HepG2 (cell line): ENCODE measurements around the gene TPCN2. TPM values are rescaled to one million over a fixed set of nuclear protein-coding genes. Genes with fewer than 3 reads are reported as not detected.

Experiments used
- AGO1 ChIP-seq: fragments of 200-400 bp; formaldehyde crosslinking; IDR thresholded peaks from 2 replicates; pipeline ENCODE4 v1.6.1; 2017; ENCODE audit warnings: mild to moderate bottlenecking, low read depth, low read length, moderate library complexity; ENCODE audit not compliant: poor library complexity, severe bottlenecking
- ARNT2 ChIP-seq: sonication (generic); formaldehyde crosslinking; IDR thresholded peaks from 2 replicates; pipeline ENCODE4 v1.8.0; 2022; ENCODE audit warnings: mild to moderate bottlenecking, low read depth, missing genetic modification reagents, moderate library complexity
- CEBPG ChIP-seq: IDR thresholded peaks from 2 replicates; pipeline ENCODE4 v1.6.1; 2016
- FOXA1 ChIP-seq, 2 experiments: fragments of 450-650 bp in 1 of 2; sonication (generic) in 1 of 2; formaldehyde crosslinking in 1 of 2; IDR thresholded peaks; 2 replicates each; pipeline versions ENCODE4 v1.4.0 to v1.6.1; 2016 to 2020; ENCODE audit warnings: missing genetic modification reagents in 1 of 2
- HNF4G ChIP-seq, 2 experiments: sonication (generic) in 1 of 2; formaldehyde crosslinking in 1 of 2; IDR thresholded peaks; 2 replicates each; pipeline versions ENCODE4 v1.4.0 to v1.6.1; 2011 to 2020; ENCODE audit warnings: borderline replicate concordance in 2 of 2, low read depth in 2 of 2, mild to moderate bottlenecking in 2 of 2, low read length in 1 of 2, missing genetic modification reagents in 1 of 2, moderate library complexity in 1 of 2
- KDM1A ChIP-seq: IDR thresholded peaks from 2 replicates; pipeline ENCODE4 v1.6.1; 2016; ENCODE audit warnings: missing compliant biosample characterization
- MED13 ChIP-seq: sonication (generic); formaldehyde crosslinking; IDR thresholded peaks from 2 replicates; pipeline ENCODE4 v1.5.0; 2020; ENCODE audit warnings: missing genetic modification reagents
- NR2F2 ChIP-seq: IDR thresholded peaks from 2 replicates; pipeline ENCODE4 v1.6.1; 2012; ENCODE audit warnings: low read depth, inconsistent platforms, borderline replicate concordance
- POGK ChIP-seq: sonication (generic); formaldehyde crosslinking; conservative IDR thresholded peaks from 2 replicates; pipeline ENCODE4 v1.8.0; 2022; ENCODE audit warnings: mild to moderate bottlenecking, moderate library complexity, missing genetic modification reagents
- RFXAP ChIP-seq: sonication (generic); formaldehyde crosslinking; IDR thresholded peaks from 2 replicates; pipeline ENCODE4 v1.4.0; 2020; ENCODE audit warnings: missing genetic modification reagents, borderline replicate concordance
- SATB2 ChIP-seq: sonication (generic); formaldehyde crosslinking; IDR thresholded peaks from 2 replicates; pipeline ENCODE4 v1.5.0; 2020; ENCODE audit warnings: missing genetic modification reagents
- SRSF1 ChIP-seq: fragments of 200-400 bp; formaldehyde crosslinking; optimal IDR thresholded peaks from 2 replicates; pipeline ENCODE3; 2017; ENCODE audit warnings: mild to moderate bottlenecking, low read depth, low read length, moderate library complexity
- ZBTB10 ChIP-seq: sonication (generic); formaldehyde crosslinking; IDR thresholded peaks from 2 replicates; pipeline ENCODE4 v1.4.0; 2020; ENCODE audit warnings: missing genetic modification reagents, borderline replicate concordance
- ZFY ChIP-seq: sonication (generic); formaldehyde crosslinking; IDR thresholded peaks from 2 replicates; pipeline ENCODE4 v1.4.0; 2020; ENCODE audit warnings: missing genetic modification reagents
- ZNF430 ChIP-seq: sonication (generic); formaldehyde crosslinking; IDR thresholded peaks from 2 replicates; pipeline ENCODE4 v1.9.0; 2021; ENCODE audit warnings: mild to moderate bottlenecking, missing genetic modification reagents
- ZNF878 ChIP-seq: sonication (generic); formaldehyde crosslinking; IDR thresholded peaks from 2 replicates; pipeline ENCODE4 v1.8.1; 2023; ENCODE audit warnings: mild to moderate bottlenecking, missing genetic modification reagents, moderate library complexity
- ZSCAN5A ChIP-seq: sonication (generic); formaldehyde crosslinking; IDR thresholded peaks from 2 replicates; pipeline ENCODE4 v1.8.0; 2022; ENCODE audit warnings: mild to moderate bottlenecking, missing genetic modification reagents, borderline replicate concordance
- polyA plus RNA-seq, 8 experiments: library from polyadenylated mRNA; depleted of rRNA in 3 of 8; stranded (reverse) in 7 of 8; unstranded in 1 of 8; fragments of >200 nt; fragmentation: Illumina TruSeq in 4 of 8; extraction: Trizol in 4 of 8; gene quantifications; 2 replicates each; pipeline versions ENCODE4 v1.2.1 to v1.2.3, GENCODE V29; 2011 to 2016; ENCODE audit warnings: low read depth in 4 of 8, missing spikeins in 1 of 8, mixed read lengths in 1 of 8; ENCODE audit not compliant: insufficient read depth in 1 of 8
- total RNA-seq, 5 experiments: library from RNA; depleted of rRNA; stranded (reverse); fragments of >200 nt; fragmentation: Illumina TruSeq; extraction: Trizol; gene quantifications; 2 replicates each; pipeline ENCODE4 v1.2.3, GENCODE V29; 2016; ENCODE audit warnings: low read depth in 1 of 5
- TF ChIP-seq, protein P1 (sequence below): sonication (generic); formaldehyde crosslinking; IDR thresholded peaks from 2 replicates; pipeline ENCODE4 v1.8.1; 2023; ENCODE audit warnings: missing genetic modification reagents, inconsistent platforms, borderline replicate concordance
- TF ChIP-seq, protein P2 (sequence below), 2 experiments: fragments of 450-650 bp in 1 of 2; sonication (generic) in 1 of 2; formaldehyde crosslinking; IDR thresholded peaks; 2 replicates each; pipeline versions ENCODE4 v1.5.0 to v1.8.0; 2020 to 2022; ENCODE audit warnings: mild to moderate bottlenecking in 1 of 2, missing genetic modification reagents in 1 of 2

TPCN2 gene
- total and polyA plus RNA-seq, 2 of the 13 experiments (the other 11 are each of a cell fraction or from before 2014, with no cell fraction given) = 5.6 to 5.9 TPM

DNA sequence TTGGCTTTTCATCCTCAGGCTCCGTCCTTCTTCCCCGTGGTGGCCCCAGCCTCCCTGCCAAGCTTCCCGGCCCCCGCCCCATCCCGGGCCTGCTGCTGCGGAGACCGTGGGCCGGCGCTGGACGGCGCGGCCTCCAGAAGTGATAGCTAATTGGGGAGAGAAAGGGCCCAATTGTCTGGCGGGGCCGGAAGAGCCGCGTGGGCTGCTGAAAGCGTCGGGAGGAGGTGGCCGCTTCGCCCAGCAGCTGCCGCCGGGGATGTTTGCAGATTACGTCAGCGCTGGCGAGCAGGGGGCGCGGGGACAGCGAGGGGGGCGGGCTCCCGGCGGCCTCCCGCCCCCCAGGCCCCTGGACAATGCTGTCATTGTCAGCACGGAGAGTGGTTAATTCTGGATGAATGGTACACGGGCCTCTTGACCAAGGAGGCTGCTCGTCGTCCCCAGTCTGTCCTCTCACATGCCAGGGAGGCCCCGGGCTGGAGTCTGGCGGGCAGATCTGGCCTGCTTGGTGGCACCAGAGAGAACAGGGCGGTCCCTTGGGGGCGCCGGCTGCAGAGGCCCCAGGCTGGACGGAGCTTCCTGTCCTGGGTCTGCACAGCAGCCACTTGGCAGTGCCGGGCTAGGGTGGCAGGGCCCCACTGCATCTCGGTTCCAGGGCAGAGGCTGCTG lies 108.6 kb downstream of the TPCN2 start (continued):
- TF ChIP-seq ZSCAN5A (CRISPR knock-in tag) (0 out of 2 replicates have a peak, but pooled peaks have one; percentile 38), SRSF1 (peak; percentile 71), ZFY (CRISPR knock-in tag) (peak; percentile 84), HNF4G (IDR thresholded peaks at IDR 0.05; ENCODE audit: borderline replicate concordance, low read depth, low read length) (0 out of 2 replicates have a peak, but pooled peaks have one; percentile 5), HNF4G (CRISPR knock-in tag; IDR thresholded peaks at IDR 0.05; ENCODE audit: borderline replicate concordance, low read depth) (no peak), ARNT2 (CRISPR knock-in tag) (peak; percentile 77; the same call in 1 of the 2 replicates), ZBTB10 (CRISPR knock-in tag) (peak; percentile 63; the same call in 1 of the 2 replicates), SATB2 (CRISPR knock-in tag) (0 out of 2 replicates have a peak, but pooled peaks have one; percentile 22), NR2F2 (0 out of 2 replicates have a peak, but pooled peaks have one; percentile 32), KDM1A (CRISPR knock-in tag) (peak; percentile 9; the same call in 1 of the 2 replicates), ZNF878 (CRISPR knock-in tag) (0 out of 2 replicates have a peak, but pooled peaks have one; percentile 75), ZNF430 (peak; percentile 23; the same call in 1 of the 2 replicates), CEBPG (CRISPR knock-in tag) (peak; percentile 73), AGO1 (no peak), RFXAP (0 out of 2 replicates have a peak, but pooled peaks have one; percentile 61), POGK (peak; percentile 83; the same call in 1 of the 2 replicates), MED13 (CRISPR knock-in tag) (peak; percentile 46; the same call in 1 of the 2 replicates), FOXA1 (IDR thresholded peaks at IDR 0.05) (no peak), FOXA1 (CRISPR knock-in tag; IDR thresholded peaks at IDR 0.05) (peak; percentile 84)
- TF ChIP-seq, protein P1, sequence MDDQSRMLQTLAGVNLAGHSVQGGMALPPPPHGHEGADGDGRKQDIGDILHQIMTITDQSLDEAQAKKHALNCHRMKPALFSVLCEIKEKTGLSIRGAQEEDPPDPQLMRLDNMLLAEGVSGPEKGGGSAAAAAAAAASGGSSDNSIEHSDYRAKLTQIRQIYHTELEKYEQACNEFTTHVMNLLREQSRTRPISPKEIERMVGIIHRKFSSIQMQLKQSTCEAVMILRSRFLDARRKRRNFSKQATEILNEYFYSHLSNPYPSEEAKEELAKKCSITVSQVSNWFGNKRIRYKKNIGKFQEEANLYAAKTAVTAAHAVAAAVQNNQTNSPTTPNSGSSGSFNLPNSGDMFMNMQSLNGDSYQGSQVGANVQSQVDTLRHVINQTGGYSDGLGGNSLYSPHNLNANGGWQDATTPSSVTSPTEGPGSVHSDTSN = no peak
- TF ChIP-seq, protein P2, sequence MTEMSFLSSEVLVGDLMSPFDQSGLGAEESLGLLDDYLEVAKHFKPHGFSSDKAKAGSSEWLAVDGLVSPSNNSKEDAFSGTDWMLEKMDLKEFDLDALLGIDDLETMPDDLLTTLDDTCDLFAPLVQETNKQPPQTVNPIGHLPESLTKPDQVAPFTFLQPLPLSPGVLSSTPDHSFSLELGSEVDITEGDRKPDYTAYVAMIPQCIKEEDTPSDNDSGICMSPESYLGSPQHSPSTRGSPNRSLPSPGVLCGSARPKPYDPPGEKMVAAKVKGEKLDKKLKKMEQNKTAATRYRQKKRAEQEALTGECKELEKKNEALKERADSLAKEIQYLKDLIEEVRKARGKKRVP (CRISPR knock-in tag; IDR thresholded peaks at IDR 0.05) = peak in 1 of 2 experiments; percentile 82; a peak in 2 of 4 replicates
